Renal cortical epithelial cell (primary cell): ENCODE measurements around the gene BAG5. TPM values are rescaled to one million over a fixed set of nuclear protein-coding genes. Genes with fewer than 3 reads are reported as not detected.

ENCODE experiments used
- DNase-seq: peaks from one replicate; pipeline ENCODE4 v3.0.0-alpha.2; 2011; ENCODE audit warnings: low read depth
- total RNA-seq: library from RNA; depleted of rRNA; stranded (reverse); fragments of >200 nt; gene quantifications from 2 replicates; pipeline ENCODE4 v1.2.3, GENCODE V29; 2014

The BAG5 gene
- total RNA-seq, 1 donor from 2014 or later, result 78.4 TPM

DNA sequence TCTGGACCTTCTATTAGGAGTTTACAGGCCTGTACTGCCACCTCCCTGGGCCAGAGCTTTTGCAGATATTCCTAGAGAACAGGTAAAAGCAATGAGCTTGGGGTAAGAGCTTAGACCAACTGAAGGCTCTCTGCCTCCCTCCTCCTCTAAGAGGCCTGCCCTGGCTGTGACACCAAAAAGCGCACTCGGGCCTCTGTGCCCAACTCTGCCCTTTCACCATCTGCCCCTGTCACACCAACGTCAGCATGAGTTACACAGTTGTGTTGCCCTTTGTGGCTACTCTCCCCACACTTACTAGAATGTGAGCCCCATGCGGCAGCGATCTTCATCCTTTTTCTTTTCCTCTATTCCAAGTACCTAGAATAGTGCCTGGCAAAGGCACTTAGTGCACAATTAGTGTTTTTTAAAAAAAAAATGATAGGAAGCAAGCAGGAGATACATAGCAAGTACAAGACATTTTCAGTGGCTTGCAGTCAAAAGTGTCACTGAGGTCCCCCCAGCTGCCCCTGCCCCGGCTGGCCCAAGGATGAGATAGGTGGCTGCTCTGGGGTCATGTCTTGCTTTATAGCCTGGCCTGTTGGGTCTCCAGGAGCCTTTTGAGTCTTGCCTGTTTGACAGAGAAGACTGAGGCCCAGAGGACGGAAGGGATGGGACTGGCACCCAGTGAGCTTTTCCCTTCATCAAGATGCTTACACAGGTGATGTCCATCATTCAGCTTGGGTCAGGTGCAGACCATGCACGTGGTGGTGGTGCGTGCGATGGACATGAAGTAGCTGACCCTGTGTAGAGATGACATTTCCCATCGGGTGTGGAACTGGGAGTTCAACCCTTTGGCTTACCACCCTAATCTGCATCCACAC lies 52.4 kb downstream of the BAG5 start:
- DNase-seq, result no peak

DNA sequence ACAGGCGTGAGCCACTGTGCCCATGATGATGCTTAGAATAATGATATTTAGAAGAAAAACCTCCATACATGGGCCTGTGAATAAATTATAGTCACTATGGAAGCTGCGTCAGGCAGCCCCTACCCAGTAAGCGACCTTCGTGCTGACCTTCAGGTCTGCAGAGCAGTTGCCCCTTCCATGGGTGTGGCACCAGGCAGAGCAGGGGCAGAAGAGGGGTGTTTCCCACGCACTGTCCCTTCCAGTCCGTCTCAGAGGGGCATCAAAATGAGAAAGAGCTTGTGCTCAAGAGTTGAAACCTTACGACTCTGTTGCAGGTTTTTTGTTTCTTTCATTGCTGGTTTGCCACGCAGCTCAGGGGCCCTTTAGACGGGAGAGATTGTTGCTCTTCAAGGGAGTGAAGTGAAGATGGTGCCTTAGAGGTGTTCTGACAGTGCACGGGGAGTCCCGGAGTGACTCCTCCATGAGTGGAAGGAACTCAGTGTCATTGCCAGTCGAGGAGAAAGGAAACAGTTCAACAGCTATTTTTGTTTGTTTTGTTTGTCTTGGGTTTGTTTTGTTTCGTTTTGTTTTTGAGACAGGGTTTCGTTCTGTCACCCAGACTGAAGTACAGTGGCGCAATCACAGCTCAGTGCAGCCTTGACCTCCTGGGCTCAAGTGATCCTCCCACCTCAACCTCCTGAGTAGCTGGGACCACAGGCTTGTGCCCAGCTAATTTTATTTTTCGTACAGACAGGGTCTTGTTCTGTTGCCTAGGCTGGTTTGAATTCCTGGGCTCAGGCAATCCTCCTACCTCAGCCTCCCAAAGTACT lies 53.7 kb downstream of the BAG5 start:
- DNase-seq, result no peak

GRCh38 chr14:103507751-103508150 lies 54.7 kb downstream of the BAG5 start:
- DNase-seq, result no peak

Other genes with a start within 250 kb of the BAG5 start
- 117 and 173 TPM in 2 replicates for gene EIF5, start 228.4 kb downstream of the BAG5 start, total RNA-seq
- 68.8 and 100 TPM in 2 replicates for gene MARK3, start 177.2 kb downstream of the BAG5 start, total RNA-seq
- gene CKB, start 39.8 kb downstream of the BAG5 start, total RNA-seq, result 125 and 340 TPM in 2 replicates
- gene TRMT61A, start 33.5 kb downstream of the BAG5 start, total RNA-seq, result 6.9 and 13.8 TPM in 2 replicates
- 31.1 and 32.5 TPM in 2 replicates for gene COA8, start 303 bp upstream of the BAG5 start, total RNA-seq
- gene KLC1, start 66.6 kb upstream of the BAG5 start, total RNA-seq, result 137 and 244 TPM in 2 replicates
- 5.7 and 9.0 TPM in 2 replicates for gene XRCC3, start 152.8 kb upstream of the BAG5 start, total RNA-seq
- gene ZFYVE21, start 153.2 kb upstream of the BAG5 start, total RNA-seq, result 88.0 and 97.9 TPM in 2 replicates